ENCODE data around the gene USP5.
"Not testable (repeated sequence)": the region's sequence is repeated elsewhere in the genome, so short reads cannot be mapped to it uniquely, and the experiment has no call there.

USP5 gene

GRCh38 chr12:6843118-6843902 is 8.6 kb upstream of the USP5 start:
- no peak for DNase-seq

- no peak for DNase-seq
These were observed 6.6 kb upstream of the USP5 start for GRCh38 chr12:6845395-6845794.

DNA sequence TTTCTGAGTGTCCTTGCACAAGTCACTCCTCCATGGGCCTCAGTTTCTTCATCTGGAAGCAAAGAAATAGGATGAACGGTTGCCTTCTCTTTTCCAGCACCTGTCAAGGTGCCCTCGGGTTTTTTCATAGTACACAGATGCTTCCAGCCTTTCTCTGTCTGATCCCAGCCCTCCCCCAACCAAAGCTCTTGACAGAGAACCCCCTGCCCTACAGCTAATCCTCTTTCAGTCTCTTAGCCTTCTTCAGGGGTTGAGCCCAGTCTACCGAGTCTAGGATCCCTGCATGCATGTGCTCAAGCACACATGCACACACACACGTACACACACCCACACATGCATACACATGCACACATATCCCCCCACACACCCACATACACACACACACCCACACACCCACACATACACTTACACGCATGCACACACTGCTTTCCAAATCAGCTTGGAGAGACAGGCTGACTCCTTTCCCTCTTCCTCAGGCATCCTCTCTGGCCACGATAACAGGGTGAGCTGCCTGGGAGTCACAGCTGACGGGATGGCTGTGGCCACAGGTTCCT is 5.6 kb upstream of the USP5 start:
- no peak for DNase-seq

DNA sequence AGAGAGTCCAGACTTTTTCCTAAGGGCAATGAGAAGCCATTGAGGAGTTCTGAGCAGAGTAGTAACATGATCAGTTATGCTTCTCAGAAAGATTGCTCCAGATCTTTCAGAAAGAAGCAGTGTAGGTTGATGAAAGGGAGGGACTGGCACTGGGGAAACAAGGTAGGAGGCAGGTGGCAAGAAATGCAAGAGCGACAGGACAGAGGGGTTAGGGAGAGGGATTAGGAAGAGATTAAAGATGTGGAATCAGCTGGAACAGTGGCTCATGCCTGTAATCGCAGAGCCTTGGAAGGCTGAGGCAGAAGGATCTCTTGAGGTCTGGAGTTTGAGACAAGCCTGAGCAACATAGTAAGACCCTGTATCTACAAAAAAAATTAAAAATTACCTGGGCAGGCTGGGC is 4.3 kb upstream of the USP5 start:
- DNase-seq: no peak

DNA sequence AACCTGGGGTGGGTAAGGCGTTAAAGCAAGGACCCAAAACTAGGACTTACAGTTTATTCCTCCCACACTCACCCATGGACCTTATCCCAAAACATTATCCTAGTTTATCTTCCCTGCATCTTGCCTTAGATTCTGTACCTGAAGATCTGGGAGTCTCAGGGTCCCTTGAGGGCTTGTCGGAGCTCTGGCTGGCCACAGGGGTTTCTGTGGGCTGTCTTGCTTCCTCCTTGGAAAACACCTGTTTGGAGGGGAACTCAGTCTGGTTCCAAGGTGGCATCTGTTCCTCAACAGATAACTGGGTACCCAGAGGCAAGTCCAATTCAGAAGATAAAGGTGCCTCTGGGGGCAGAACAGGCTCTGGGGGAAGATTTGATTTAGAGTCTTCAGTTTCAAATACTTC is 2.5 kb upstream of the USP5 start:
- DNase-seq: no peak

- DNase-seq: no peak
These were observed 1.9 kb upstream of the USP5 start for GRCh38 chr12:6849976-6850560.

DNA sequence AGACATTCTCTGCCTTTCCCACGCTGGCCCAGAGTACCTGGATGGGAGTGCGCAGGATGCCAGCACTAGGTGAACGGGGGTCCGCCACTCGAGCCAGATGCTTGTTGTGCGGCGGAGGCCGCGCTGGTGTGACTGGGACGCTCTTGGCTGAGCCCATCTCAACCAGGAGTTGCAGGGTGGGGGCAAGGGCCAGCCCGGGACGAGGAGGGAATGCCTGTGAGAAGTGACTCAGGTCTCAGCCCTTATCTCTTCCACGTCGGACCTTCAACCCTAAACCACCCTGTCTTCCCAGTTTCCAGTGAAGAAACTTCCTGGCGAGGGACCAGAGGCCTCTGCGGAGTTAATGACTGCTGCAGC is 1.2 kb upstream of the USP5 start:
- no peak for DNase-seq

GRCh38 chr12:6851153-6851920 is 613 bp upstream of the USP5 start, which contains the start of gene CDCA3:
CDCA3 (minus strand) TSS chr12:6851286; CDS start chr12:6850952, 334 bp downstream.
- DNase-seq: peak; percentile 90 to 97

GRCh38 chr12:6852651-6853354 is 853 bp downstream of the USP5 start:
- peak; percentile 42 to 48 for DNase-seq

DNA sequence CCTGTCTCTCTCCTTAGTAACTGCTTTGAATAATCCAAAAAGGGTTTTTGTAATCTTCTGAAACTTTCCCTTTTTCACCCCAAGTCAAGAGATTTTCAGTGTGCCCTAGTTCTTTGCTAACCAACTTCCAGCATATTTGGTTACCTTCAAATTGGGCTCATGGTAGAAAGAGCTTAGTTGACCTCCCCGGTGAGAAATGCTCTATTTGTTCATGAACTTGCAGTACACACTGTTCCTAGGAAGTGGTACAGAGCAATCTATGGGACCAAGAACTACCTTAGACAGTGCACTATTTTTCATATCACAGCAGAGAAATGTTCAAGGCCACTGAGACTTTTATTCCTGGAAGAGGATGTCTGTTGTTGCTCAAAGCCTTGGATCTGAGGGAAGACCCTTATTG is 1.7 kb downstream of the USP5 start:
- no peak for DNase-seq

DNA sequence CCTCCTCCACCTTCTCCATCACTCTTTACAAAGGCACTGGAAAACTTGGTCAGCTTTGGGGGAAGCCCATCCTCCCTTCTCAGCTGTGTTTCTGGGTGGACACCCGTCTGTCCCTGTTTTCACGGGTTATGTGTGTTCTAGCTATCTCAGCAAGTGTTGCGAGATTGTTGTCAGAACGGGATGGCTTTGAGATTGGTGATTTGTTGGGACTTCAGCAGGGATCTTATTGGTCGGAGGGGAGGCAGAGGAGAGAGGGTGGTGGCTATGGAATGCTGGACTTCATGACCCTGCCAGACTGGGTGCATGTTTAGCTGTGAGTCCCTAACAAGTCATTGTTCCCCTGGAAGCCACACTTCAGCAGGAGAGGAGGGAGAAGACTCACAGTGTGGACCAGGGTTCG is 2.1 kb downstream of the USP5 start:
- DNase-seq: no peak

DNA sequence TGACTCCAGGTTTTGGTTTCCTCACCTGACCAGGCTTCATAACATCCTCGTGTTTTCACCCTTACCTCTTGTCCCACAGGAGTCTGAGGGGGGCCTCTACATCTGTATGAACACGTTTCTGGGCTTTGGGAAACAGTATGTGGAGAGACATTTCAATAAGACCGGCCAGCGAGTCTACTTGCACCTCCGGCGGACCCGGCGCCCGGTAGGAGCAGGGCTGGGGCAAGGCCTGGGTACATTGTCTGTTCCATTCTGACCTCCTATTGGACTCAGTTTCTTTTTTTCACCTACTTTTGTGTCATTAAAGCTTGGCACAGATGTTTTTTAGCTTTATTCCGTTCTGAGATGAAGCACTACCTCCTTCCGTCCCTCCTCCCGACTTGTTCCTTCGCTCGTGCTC is 3.4 kb downstream of the USP5 start:
- no peak for DNase-seq

- no peak for DNase-seq
These were observed 6.8 kb downstream of the USP5 start for GRCh38 chr12:6858799-6859198.

DNA sequence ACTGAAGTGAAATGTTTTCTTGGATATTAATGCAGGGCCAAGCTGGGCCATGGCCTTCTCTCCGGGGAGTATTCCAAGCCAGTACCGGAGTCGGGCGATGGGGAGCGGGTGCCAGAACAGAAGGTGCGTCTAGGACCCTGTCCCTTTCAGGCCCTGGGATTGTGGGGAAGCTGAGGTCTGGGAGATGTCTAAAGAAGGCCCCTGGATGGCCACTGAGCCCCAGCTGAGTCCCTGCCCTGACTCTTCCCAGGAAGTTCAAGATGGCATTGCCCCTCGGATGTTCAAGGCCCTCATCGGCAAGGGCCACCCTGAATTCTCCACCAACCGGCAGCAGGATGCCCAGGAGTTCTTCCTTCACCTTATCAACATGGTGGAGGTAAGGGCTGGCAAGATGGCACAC is 8.2 kb downstream of the USP5 start:
- DNase-seq: no peak

DNA sequence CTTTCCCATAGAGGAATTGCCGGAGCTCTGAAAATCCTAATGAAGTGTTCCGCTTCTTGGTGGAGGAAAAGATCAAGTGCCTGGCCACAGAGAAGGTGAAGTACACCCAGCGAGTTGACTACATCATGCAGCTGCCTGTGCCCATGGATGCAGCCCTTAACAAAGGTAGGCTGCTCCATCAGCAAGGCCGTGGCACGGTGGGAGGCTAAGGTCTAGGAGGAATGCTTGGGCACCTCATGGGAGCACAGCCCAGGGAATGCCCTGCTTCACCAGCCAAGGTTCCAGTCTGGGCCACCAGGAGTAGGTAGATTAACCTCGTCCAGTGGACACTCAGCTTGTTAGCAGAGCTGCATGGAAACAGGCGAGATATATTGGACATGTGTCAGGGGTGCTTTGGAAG is 9.0 kb downstream of the USP5 start:
- DNase-seq: no peak

DNA sequence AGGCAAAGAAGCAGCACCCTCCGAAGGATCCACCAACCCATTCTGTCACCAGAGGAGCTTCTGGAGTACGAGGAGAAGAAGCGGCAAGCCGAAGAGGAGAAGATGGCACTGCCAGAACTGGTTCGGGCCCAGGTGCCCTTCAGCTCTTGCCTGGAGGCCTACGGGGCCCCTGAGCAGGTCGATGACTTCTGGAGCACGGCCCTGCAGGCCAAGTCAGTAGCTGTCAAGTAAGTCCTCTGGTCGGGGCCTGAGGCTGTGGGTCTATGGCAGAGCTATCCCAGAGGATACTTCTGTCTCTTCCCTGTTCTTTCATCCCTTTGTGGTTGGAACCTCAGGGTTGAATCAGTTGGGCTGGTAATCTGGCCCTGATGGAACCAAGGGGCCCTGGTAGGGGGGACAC is 9.4 kb downstream of the USP5 start:
- DNase-seq: no peak

GRCh38 chr12:6863033-6863432 is 11.1 kb downstream of the USP5 start:
- DNase-seq: no peak

DNA sequence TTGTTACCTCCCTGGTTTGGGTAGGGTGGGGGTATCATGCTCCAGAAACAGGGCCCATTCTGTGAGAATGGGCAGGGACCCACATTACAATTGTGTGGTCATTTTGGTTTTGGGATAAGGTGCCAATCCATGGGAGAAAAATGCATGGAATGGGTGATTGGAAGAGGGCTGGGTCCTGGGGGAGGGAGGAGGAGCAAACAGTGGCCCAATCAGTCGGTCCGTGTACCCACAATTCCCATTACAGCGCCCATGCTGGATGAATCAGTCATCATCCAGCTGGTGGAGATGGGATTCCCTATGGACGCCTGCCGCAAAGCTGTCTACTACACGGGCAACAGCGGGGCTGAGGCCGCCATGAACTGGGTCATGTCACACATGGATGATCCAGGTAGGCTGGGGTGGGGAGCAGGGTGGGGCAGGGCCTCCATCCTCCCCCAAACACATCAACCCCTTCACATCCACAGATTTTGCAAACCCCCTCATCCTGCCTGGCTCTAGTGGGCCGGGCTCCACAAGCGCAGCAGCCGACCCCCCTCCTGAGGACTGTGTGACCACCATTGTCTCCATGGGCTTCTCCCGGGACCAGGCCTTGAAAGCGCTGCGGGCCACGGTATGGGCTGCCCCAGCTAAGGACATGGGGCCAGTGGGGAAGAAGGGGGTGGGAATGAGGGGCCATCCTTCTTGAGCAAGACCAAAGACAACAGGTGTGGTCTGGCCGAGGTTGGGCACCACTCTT is 11.8 kb downstream of the USP5 start:
- DNase-seq: no peak

DNA sequence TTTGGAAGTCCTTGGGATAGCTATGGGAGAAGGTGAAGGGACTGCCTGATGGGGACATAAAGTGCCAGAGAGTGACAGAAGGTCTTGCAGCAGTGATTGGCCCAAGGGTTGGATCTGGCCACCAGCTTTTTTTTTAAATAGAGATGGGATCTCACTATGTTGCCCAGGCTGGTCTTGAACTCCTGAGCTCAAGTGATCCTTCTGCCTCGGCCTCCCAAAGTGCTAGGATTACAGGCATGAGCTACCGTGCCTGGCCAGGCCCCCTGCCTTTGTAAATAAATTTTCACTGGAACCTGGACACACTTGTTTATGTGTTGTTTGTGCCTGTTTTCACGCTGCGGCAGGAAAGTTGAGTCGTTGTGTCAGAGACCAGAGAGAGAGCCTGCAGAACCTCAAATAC is 13.4 kb downstream of the USP5 start:
- not testable (repeated sequence) for DNase-seq

GRCh38 chr12:6866163-6866919 is 14.4 kb downstream of the USP5 start:
- DNase-seq: no peak

- peak in 1 of 2 donors; percentile 56 for DNase-seq
These were observed 15.0 kb downstream of the USP5 start for GRCh38 chr12:6866920-6867412.

All from hippocampal formation (tissue), 2 donors.